Neural cell (in vitro differentiated cells): ENCODE data around the gene SMAD7. TPM values are rescaled to one million over a fixed set of nuclear protein-coding genes. Genes with fewer than 3 reads are reported as not detected.

Experiments
- H2AFZ ChIP-seq: fragments of 200-600, 300-800 bp; sonication (generic), shearing (Covaris generic); 2 replicates; pipeline ENCODE4 v1.6.0; 2014; ENCODE audit warnings: low read depth, mild to moderate bottlenecking, antibody characterized with exemption, low read length, moderate library complexity
- H3F3A ChIP-seq: fragments of 200-600 bp; shearing (Covaris generic); 2 replicates; pipeline ENCODE4 v1.6.1; 2016; ENCODE audit warnings: mild to moderate bottlenecking, moderate library complexity, mixed read lengths, antibody characterized with exemption, low read length; ENCODE audit not compliant: insufficient read depth, poor library complexity, severe bottlenecking
- H3K27ac ChIP-seq: fragments of 200-600, 300-800 bp; sonication (generic), shearing (Covaris generic); 2 replicates; pipeline ENCODE4 v1.5.1; 2014; ENCODE audit warnings: mild to moderate bottlenecking, low read length, moderate library complexity
- H3K27me3 ChIP-seq: fragments of 300-800, 200-600 bp; sonication (generic), shearing (Covaris generic); 2 replicates; pipeline ENCODE4 v1.6.0; 2014; ENCODE audit warnings: mild to moderate bottlenecking, low read depth, low read length, moderate library complexity; ENCODE audit not compliant: insufficient read depth
- H3K36me3 ChIP-seq: fragments of 300-800, 200-600 bp; sonication (generic), shearing (Covaris generic); 2 replicates; pipeline ENCODE4 v1.5.1; 2014; ENCODE audit warnings: mild to moderate bottlenecking, antibody characterized with exemption, low read length, moderate library complexity; ENCODE audit not compliant: insufficient read depth
- H3K4me2 ChIP-seq: fragments of 300-800, 200-600 bp; sonication (generic), shearing (Covaris generic); 2 replicates; pipeline ENCODE4 v1.6.0; 2014; ENCODE audit warnings: mild to moderate bottlenecking, low read length
- H3K4me3 ChIP-seq: fragments of 300-800, 200-600 bp; sonication (generic), shearing (Covaris generic); 2 replicates; pipeline ENCODE4 v1.5.1; 2014; ENCODE audit warnings: mild to moderate bottlenecking, low read length, moderate library complexity
- H3K79me2 ChIP-seq: fragments of 200-600 bp; shearing (Covaris generic); replicated peaks from 2 replicates; pipeline ENCODE4 v1.6.0; 2014; ENCODE audit warnings: mild to moderate bottlenecking, low read length, moderate library complexity; ENCODE audit not compliant: insufficient read depth
- H3K9ac ChIP-seq: fragments of 300-800, 200-600 bp; sonication (generic), shearing (Covaris generic); 2 replicates; pipeline ENCODE4 v1.6.1; 2016; ENCODE audit warnings: mild to moderate bottlenecking, low read length, mixed read lengths
- H3K9me2 ChIP-seq: fragments of 200-600 bp; shearing (Covaris generic); 2 replicates; pipeline ENCODE4 v1.6.1; 2016; ENCODE audit warnings: mild to moderate bottlenecking, low read length, mixed read lengths; ENCODE audit not compliant: insufficient read depth
- H3K9me3 ChIP-seq: fragments of 200-600, 300-800 bp; sonication (generic), shearing (Covaris generic); 2 replicates; pipeline ENCODE4 v1.6.1; 2016; ENCODE audit warnings: mild to moderate bottlenecking, mixed run types, low read length, moderate library complexity, mixed read lengths
- H4K20me1 ChIP-seq: fragments of 200-600 bp; shearing (Covaris generic); 2 replicates; pipeline ENCODE4 v1.6.1; 2016; ENCODE audit warnings: mild to moderate bottlenecking, mixed run types; ENCODE audit not compliant: insufficient read depth
- CTCF ChIP-seq: fragments of 450-650 bp; IDR thresholded peaks from 2 replicates; pipeline ENCODE4 v1.5.1; 2014; ENCODE audit warnings: antibody characterized with exemption, mild to moderate bottlenecking, moderate library complexity; ENCODE audit not compliant: poor library complexity, severe bottlenecking
- EP300 ChIP-seq: fragments of 450-650 bp; conservative IDR thresholded peaks from 2 replicates; pipeline ENCODE4 v1.6.1; 2014; ENCODE audit warnings: antibody characterized with exemption, mild to moderate bottlenecking, moderate library complexity; ENCODE audit not compliant: poor library complexity, severe bottlenecking
- EZH2 ChIP-seq: fragments of 200-600, 300-800 bp; shearing (Covaris generic), sonication (generic); IDR thresholded peaks from 2 replicates; pipeline ENCODE4 v1.6.1; 2014; ENCODE audit warnings: antibody characterized with exemption, low read length, borderline replicate concordance, mild to moderate bottlenecking; ENCODE audit not compliant: insufficient read depth, poor library complexity, severe bottlenecking
- MXI1 ChIP-seq: fragments of 450-650 bp; conservative IDR thresholded peaks from 2 replicates; pipeline ENCODE4 v1.6.1; 2014; ENCODE audit warnings: antibody characterized with exemption, mild to moderate bottlenecking; ENCODE audit not compliant: poor library complexity, severe bottlenecking
- POLR2AphosphoS5 ChIP-seq: IDR thresholded peaks from 2 replicates; pipeline ENCODE4 v1.6.1; 2012
- RAD21 ChIP-seq: fragments of 450-650 bp; conservative IDR thresholded peaks from 2 replicates; pipeline ENCODE4 v1.6.1; 2014; ENCODE audit warnings: antibody characterized with exemption, mild to moderate bottlenecking, moderate library complexity
- REST ChIP-seq: IDR thresholded peaks from 2 replicates; pipeline ENCODE4 v1.6.1; 2012; ENCODE audit warnings: borderline replicate concordance
- SMC3 ChIP-seq: fragments of 450-650 bp; conservative IDR thresholded peaks from 2 replicates; pipeline ENCODE4 v1.6.1; 2014; ENCODE audit warnings: antibody characterized with exemption, mild to moderate bottlenecking, moderate library complexity; ENCODE audit not compliant: poor library complexity
- TAF1 ChIP-seq: IDR thresholded peaks from 2 replicates; pipeline ENCODE4 v1.6.1; 2012; ENCODE audit warnings: low read depth
- polyA plus RNA-seq: library from polyadenylated mRNA; depleted of rRNA; stranded (reverse); fragments of >200 nt; gene quantifications from 2 replicates; pipeline ENCODE4 v1.2.3, GENCODE V29; 2014

Gene SMAD7
- polyA plus RNA-seq, 1 donor from 2014 or later, result 3.8 TPM

- H3K4me3 ChIP-seq, result no peak overlapping the region
- TF ChIP-seq EZH2, result no peak
- TF ChIP-seq POLR2AphosphoS5, result no peak
- no peak for TF ChIP-seq RAD21
- no peak for TF ChIP-seq CTCF
- no peaks in the 10 kb centered on the region for H3K9me3 ChIP-seq
- H4K20me1 ChIP-seq, result no peaks in the 10 kb centered on the region
- no peak overlapping the region for H2AFZ ChIP-seq
- no peak overlapping the region for H3K4me2 ChIP-seq
- H3K9ac ChIP-seq, result no peak overlapping the region
- no peaks in the 10 kb centered on the region for H3K27me3 ChIP-seq
- no peak overlapping the region for H3K27ac ChIP-seq
- H3K79me2 ChIP-seq, result peaks cover 41% of the 10 kb centered on the region
- H3K9me2 ChIP-seq, result no peaks in the 10 kb centered on the region
- H3K36me3 ChIP-seq, result no peaks in the 10 kb centered on the region
- no peaks in the 10 kb centered on the region for H3F3A ChIP-seq
Measured at GRCh38 chr18:48943333-48943732, 7.4 kb downstream of the SMAD7 start.

- Histone ChIP-seq H3K36me3 (no peaks in the 10 kb centered on the region), H2AFZ (no peak overlapping the region), H3K79me2 (peaks cover 34% of the 10 kb centered on the region), H3K4me3 (no peak overlapping the region), H3K9ac (no peak overlapping the region), H3K27me3 (no peaks in the 10 kb centered on the region), H3F3A (no peaks in the 10 kb centered on the region), H3K9me2 (no peaks in the 10 kb centered on the region), H4K20me1 (no peaks in the 10 kb centered on the region), H3K9me3 (no peaks in the 10 kb centered on the region), H3K27ac (no peak overlapping the region), H3K4me2 (no peak overlapping the region)
- TF ChIP-seq EP300 (no peak), SMC3 (no peak), POLR2AphosphoS5 (no peak), EZH2 (no peak), REST (no peak), RAD21 (no peak), CTCF (no peak), MXI1 (no peak), TAF1 (no peak)
Measured at GRCh38 chr18:48942554-48943261, 8.1 kb downstream of the SMAD7 start.
